ENCODE data around the gene AGBL4.

GRCh38 chr1:49951385-49951784, 72.4 kb downstream of the AGBL4 start:
- TF ChIP-seq CTCF (IDR thresholded peaks at IDR 0.05 in 4 of 5, conservative IDR thresholded peaks at IDR 0.05 in 1 of 5) (no peak), POLR2A (IDR thresholded peaks at IDR 0.05) (no peak)
